ENCODE measurements around the gene PGM5. TPM values are rescaled to one million over a fixed set of nuclear protein-coding genes. Genes with fewer than 3 reads are reported as not detected.
"Not testable (repeated sequence)": the region's sequence is repeated elsewhere in the genome, so short reads cannot be mapped to it uniquely, and the experiment has no call there.

The PGM5 gene
- not detected for total RNA-seq
- not detected for polyA plus RNA-seq

- H3K4me3 ChIP-seq (ENCODE audit: low read length in 2 of 2); DNase-seq; H3K9me3 Mint-ChIP-seq; H3K27me3 Mint-ChIP-seq; POLR2A ChIA-PET (ENCODE audit: partially characterized antibody); H3K27me3 ChIP-seq (ENCODE audit: insufficient read depth, low read length); CTCF ChIA-PET (ENCODE audit: partially characterized antibody); H3K9me3 ChIP-seq (ENCODE audit: control insufficient read depth in 1 of 2, low read length in 2 of 2); H3K4me1 ChIP-seq (ENCODE audit: insufficient read depth, low read length); H3K36me3 Mint-ChIP-seq; intact Hi-C loops (cut with micrococcal nuclease); H3K27ac Mint-ChIP-seq; H3K36me3 ChIP-seq (ENCODE audit: insufficient read depth, low read length); H3K27ac ChIP-seq (ENCODE audit: low read depth, low read length): not testable (repeated sequence)
- Mint-ChIP-seq H3K4me1 (peaks cover 4 to 11% (median 4%) of the 10 kb centered on the region in 4 donors), H3K4me3 (peak within 1 kb of the TSS; percentile 43 to 75 (median 64))
Measured at GRCh38 chr9:68356380-68357118, at the start of gene PGM5. Gene PGM5, plus strand, starts transcription at chr9:68356611. Its CDS starts 517 bp downstream, at chr9:68357128.

DNA sequence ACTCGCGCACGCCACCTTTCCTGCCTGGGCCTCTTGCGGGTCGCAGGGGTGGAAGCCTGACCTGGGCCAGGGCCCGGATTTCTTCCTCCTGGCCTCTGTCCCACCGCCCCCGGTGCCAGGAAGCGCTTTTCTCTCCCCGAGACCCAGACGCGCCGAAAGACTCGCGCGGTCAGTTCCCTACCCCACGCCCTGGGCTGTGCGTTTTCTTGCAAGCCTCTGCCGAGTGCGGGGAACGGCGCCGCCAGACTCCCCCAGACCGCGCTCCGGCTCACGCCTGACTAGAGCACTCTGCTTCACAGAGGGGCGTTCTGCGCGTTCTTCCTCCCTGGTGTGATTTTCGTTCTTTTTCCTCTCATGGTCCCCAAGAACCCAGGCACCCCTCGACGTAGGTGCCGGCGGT lies 49.3 kb upstream of the PGM5 start:
- H3K36me3 Mint-ChIP-seq; H3K27ac Mint-ChIP-seq; H3K4me1 ChIP-seq (ENCODE audit: insufficient read depth, low read length); H3K4me3 ChIP-seq (ENCODE audit: low read length in 2 of 2); POLR2A ChIA-PET (ENCODE audit: partially characterized antibody); H3K4me1 Mint-ChIP-seq; DNase-seq; intact Hi-C loops (cut with micrococcal nuclease); H3K27me3 ChIP-seq (ENCODE audit: insufficient read depth, low read length); CTCF ChIA-PET (ENCODE audit: partially characterized antibody); H3K4me3 Mint-ChIP-seq; H3K27ac ChIP-seq (ENCODE audit: low read depth, low read length); H3K36me3 ChIP-seq (ENCODE audit: insufficient read depth, low read length); H3K9me3 Mint-ChIP-seq; H3K27me3 Mint-ChIP-seq; H3K9me3 ChIP-seq (ENCODE audit: control insufficient read depth in 1 of 2, low read length in 2 of 2): not testable (repeated sequence)

- H3K27me3 ChIP-seq (ENCODE audit: insufficient read depth, low read length); H3K4me3 ChIP-seq (ENCODE audit: low read length in 2 of 2); CTCF ChIA-PET (ENCODE audit: partially characterized antibody); DNase-seq; H3K9me3 Mint-ChIP-seq; H3K4me3 Mint-ChIP-seq; H3K4me1 Mint-ChIP-seq; H3K36me3 Mint-ChIP-seq; intact Hi-C loops (cut with micrococcal nuclease); POLR2A ChIA-PET (ENCODE audit: partially characterized antibody); H3K27ac Mint-ChIP-seq; H3K27ac ChIP-seq (ENCODE audit: low read depth, low read length); H3K27me3 Mint-ChIP-seq; H3K4me1 ChIP-seq (ENCODE audit: insufficient read depth, low read length); H3K36me3 ChIP-seq (ENCODE audit: insufficient read depth, low read length); H3K9me3 ChIP-seq (ENCODE audit: control insufficient read depth in 1 of 2, low read length in 2 of 2): not testable (repeated sequence)
Measured at GRCh38 chr9:68307654-68308053, 48.8 kb upstream of the PGM5 start.

GRCh38 chr9:68311208-68311607 lies 45.2 kb upstream of the PGM5 start:
- CTCF ChIA-PET (ENCODE audit: partially characterized antibody); H3K27ac ChIP-seq (ENCODE audit: low read depth, low read length); H3K4me3 Mint-ChIP-seq; H3K4me3 ChIP-seq (ENCODE audit: low read length in 2 of 2); H3K27me3 ChIP-seq (ENCODE audit: insufficient read depth, low read length); H3K9me3 Mint-ChIP-seq; H3K27ac Mint-ChIP-seq; H3K36me3 ChIP-seq (ENCODE audit: insufficient read depth, low read length); POLR2A ChIA-PET (ENCODE audit: partially characterized antibody); DNase-seq; H3K9me3 ChIP-seq (ENCODE audit: control insufficient read depth in 1 of 2, low read length in 2 of 2); H3K4me1 Mint-ChIP-seq; H3K36me3 Mint-ChIP-seq; H3K27me3 Mint-ChIP-seq; intact Hi-C loops (cut with micrococcal nuclease); H3K4me1 ChIP-seq (ENCODE audit: insufficient read depth, low read length): not testable (repeated sequence)

DNA sequence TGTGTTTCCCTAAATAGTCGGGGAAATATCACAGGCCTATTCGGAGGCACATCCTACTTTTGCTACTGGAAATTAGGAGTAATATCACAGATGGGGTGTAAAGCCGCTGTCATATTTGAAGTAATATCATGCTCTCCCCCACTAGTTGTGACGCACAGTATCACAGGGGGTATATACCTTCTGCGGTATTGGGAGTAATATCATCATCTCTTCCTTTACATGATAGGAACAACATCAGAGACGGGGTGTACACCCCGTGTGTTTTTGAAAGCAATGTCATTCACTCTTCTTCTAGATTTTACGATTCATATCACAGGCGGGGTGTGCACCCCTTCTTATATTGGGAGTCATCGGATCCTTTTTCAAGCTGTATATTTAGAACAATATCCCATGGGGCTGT lies 38.2 kb upstream of the PGM5 start:
- H3K9me3 ChIP-seq (ENCODE audit: control insufficient read depth in 1 of 2, low read length in 2 of 2); H3K36me3 ChIP-seq (ENCODE audit: insufficient read depth, low read length); POLR2A ChIA-PET (ENCODE audit: partially characterized antibody); CTCF ChIA-PET (ENCODE audit: partially characterized antibody); H3K9me3 Mint-ChIP-seq; H3K4me3 ChIP-seq (ENCODE audit: low read length in 2 of 2); H3K27ac ChIP-seq (ENCODE audit: low read depth, low read length); H3K36me3 Mint-ChIP-seq; intact Hi-C loops (cut with micrococcal nuclease); H3K4me3 Mint-ChIP-seq; H3K4me1 ChIP-seq (ENCODE audit: insufficient read depth, low read length); H3K27me3 Mint-ChIP-seq; H3K27ac Mint-ChIP-seq; H3K4me1 Mint-ChIP-seq; H3K27me3 ChIP-seq (ENCODE audit: insufficient read depth, low read length): not testable (repeated sequence)
- peak in 1 of 5 donors; percentile 12 for DNase-seq

DNA sequence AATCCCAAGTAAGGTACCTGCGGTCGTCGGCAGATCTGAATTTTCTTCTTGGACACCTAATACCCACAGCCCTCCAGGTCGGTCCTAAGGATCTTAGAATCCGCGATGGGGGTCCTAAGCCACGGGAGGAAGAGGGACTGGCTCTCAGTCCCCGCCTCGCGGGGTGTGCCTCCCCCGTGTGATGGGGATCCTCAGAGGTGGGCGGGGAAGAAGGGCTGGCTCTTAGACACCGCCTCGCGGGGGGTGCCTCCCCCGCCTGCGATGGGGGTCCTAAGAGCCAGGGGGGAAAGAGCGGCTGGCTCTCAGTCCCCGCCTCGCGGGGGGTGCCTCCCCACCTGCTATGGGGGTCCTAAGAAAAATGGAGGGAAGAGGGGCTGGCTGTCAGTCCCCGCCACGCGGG lies 32.7 kb upstream of the PGM5 start:
- H3K4me1 Mint-ChIP-seq; H3K4me1 ChIP-seq (ENCODE audit: insufficient read depth, low read length); H3K9me3 ChIP-seq (ENCODE audit: control insufficient read depth in 1 of 2, low read length in 2 of 2); H3K9me3 Mint-ChIP-seq; H3K4me3 ChIP-seq (ENCODE audit: low read length in 2 of 2); H3K27me3 Mint-ChIP-seq; POLR2A ChIA-PET (ENCODE audit: partially characterized antibody); H3K4me3 Mint-ChIP-seq; H3K27me3 ChIP-seq (ENCODE audit: insufficient read depth, low read length); H3K27ac ChIP-seq (ENCODE audit: low read depth, low read length); H3K36me3 Mint-ChIP-seq; CTCF ChIA-PET (ENCODE audit: partially characterized antibody); DNase-seq; intact Hi-C loops (cut with micrococcal nuclease); H3K36me3 ChIP-seq (ENCODE audit: insufficient read depth, low read length); H3K27ac Mint-ChIP-seq: not testable (repeated sequence)

DNA sequence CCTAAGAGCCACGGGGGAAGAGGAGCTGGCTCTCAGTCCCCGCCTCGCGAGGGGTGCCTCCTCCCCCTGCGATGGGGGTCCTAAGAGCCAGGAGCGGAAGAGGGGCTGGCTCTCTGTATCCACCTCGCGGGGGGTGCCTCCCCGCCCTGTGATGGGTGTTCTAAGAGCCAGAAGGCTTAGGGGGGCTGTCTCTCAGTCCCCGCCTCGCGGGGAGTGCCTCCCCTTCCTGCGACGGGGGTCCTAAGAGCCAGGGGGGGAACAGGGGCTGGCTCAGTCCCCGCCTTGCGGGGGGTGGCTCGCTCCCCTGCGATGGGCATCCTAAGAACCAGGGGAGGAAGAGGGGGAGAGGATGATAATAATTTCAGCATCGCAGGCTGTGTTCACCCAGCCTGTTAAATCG lies 31.9 kb upstream of the PGM5 start:
- H3K4me3 Mint-ChIP-seq; H3K36me3 ChIP-seq (ENCODE audit: insufficient read depth, low read length); CTCF ChIA-PET (ENCODE audit: partially characterized antibody); H3K4me3 ChIP-seq (ENCODE audit: low read length in 2 of 2); DNase-seq; H3K27ac ChIP-seq (ENCODE audit: low read depth, low read length); intact Hi-C loops (cut with micrococcal nuclease); POLR2A ChIA-PET (ENCODE audit: partially characterized antibody); H3K9me3 Mint-ChIP-seq; H3K27me3 Mint-ChIP-seq; H3K9me3 ChIP-seq (ENCODE audit: control insufficient read depth in 1 of 2, low read length in 2 of 2); H3K4me1 ChIP-seq (ENCODE audit: insufficient read depth, low read length); H3K27me3 ChIP-seq (ENCODE audit: insufficient read depth, low read length); H3K4me1 Mint-ChIP-seq; H3K27ac Mint-ChIP-seq; H3K36me3 Mint-ChIP-seq: not testable (repeated sequence)

DNA sequence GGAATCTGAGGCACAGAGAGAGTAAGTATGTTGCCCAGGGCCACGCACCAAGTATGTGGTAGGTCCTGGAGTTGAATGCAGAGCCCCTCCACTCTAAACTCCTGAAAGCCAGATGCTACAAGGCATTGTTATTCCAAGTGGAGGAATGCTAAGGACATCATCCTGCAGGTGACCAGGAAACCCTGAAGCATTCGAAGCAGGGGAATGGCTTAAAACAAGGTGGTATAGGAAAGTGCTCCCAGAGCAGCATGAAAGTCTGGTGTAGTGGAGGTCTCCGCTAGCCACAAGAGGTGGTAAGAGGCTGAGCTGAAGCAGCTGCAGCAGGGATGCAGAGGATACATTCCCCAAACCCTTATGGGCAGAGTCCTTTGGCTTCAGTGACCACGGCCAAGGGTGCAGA lies 27.3 kb upstream of the PGM5 start:
- H3K4me1 ChIP-seq (ENCODE audit: insufficient read depth, low read length); H3K36me3 Mint-ChIP-seq; H3K4me1 Mint-ChIP-seq; H3K4me3 Mint-ChIP-seq; H3K9me3 Mint-ChIP-seq; H3K27me3 Mint-ChIP-seq; DNase-seq; H3K36me3 ChIP-seq (ENCODE audit: insufficient read depth, low read length); intact Hi-C loops (cut with micrococcal nuclease); CTCF ChIA-PET (ENCODE audit: partially characterized antibody); POLR2A ChIA-PET (ENCODE audit: partially characterized antibody); H3K27ac ChIP-seq (ENCODE audit: low read depth, low read length); H3K27me3 ChIP-seq (ENCODE audit: insufficient read depth, low read length); H3K27ac Mint-ChIP-seq; H3K9me3 ChIP-seq (ENCODE audit: control insufficient read depth in 1 of 2, low read length in 2 of 2); H3K4me3 ChIP-seq (ENCODE audit: low read length in 2 of 2): not testable (repeated sequence)
